GM19372 (cell line): ENCODE results near the gene IQUB.
"Not testable (repeated sequence)": the region's sequence is repeated elsewhere in the genome, so short reads cannot be mapped to it uniquely, and the experiment has no call there.

Experiments used
- ATAC-seq: cut with Tn5 transposase; IDR thresholded peaks from one replicate; pipeline ENCODE4 v1.9.1; 2021; ENCODE audit warnings: mild to moderate bottlenecking, low read depth, moderate library complexity; ENCODE audit not compliant: unreplicated experiment

Gene IQUB

DNA sequence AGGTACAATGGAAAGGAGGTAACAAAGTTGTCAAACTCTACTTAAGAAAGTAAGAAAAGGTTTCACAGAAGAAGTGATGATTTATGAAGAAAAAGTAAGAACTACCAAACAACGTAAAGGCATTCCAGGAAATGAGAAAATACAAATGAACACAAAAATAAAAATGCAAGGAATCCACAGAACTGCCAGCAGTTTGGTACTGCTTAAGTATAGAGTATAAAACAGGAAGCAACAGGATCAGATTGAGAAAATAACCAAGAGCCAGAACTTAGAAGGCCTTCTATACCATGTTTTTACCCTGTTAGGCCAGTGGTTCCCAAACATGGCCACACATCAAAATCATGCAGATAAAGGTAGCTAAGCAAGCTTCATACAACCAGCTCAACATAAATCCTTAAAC, 14.0 kb upstream of the IQUB start:
- ATAC-seq: no peak

DNA sequence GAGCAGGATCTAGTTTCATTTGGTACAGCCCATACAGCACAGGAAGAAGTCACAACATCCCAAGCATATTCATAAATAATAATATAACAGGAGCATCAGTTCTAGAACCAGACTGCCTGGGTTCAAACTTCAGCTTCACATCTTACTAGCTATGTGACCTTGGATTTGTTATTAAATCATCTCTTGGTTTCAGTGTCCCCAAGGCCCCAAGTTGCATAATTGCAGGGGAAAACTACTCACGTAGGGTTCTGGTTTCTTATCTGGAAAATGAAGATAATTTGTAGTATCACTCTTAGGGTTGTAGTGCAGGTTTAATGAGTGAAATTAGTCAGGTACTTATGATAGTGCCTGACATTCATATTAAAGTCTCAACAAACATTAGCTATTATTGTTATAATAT, 5.5 kb upstream of the IQUB start:
- ATAC-seq: no peak

DNA sequence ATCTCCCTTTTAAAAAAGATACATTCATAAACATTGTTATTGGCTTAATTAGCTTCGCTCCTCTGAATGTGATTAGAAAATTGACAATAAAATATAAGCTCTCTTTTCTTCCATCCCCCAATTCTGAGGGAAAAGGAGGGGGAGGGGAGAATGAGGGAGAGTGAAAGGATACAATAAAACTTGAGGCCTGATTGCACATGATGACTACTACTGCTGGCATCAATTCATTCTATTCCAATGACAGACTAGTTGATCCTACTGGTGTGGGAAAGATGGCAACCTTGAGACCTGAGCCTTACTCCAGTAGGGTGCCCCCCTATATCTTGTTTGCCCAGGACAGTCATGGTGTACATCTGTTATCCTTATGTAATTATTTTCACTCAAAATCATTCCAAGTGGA, 4.5 kb upstream of the IQUB start:
- ATAC-seq: no peak

DNA sequence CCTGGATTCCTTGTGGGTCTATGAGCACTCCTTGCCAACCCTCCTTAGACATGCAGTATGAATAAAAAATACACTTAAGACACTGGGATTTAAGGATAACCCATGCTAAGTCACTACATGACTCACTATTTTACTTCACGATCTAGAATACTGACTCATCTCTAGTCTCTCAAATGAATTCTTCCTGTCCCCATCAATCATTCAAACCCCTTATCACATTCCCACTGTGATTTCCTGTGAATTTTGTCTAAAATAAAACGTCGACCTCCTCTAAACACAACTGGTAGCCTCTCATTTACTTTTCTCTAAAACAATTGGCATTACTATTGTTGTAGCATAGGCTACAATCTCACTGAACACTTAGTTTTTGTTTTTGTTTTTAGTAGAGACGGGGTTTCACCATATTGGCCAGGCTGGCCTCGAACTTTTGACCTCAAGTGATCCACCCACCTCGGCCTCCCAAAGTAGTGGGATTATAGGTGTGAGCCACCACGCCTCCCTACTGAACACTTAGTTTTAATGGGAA, 3.9 kb upstream of the IQUB start:
- ATAC-seq: no peak

DNA sequence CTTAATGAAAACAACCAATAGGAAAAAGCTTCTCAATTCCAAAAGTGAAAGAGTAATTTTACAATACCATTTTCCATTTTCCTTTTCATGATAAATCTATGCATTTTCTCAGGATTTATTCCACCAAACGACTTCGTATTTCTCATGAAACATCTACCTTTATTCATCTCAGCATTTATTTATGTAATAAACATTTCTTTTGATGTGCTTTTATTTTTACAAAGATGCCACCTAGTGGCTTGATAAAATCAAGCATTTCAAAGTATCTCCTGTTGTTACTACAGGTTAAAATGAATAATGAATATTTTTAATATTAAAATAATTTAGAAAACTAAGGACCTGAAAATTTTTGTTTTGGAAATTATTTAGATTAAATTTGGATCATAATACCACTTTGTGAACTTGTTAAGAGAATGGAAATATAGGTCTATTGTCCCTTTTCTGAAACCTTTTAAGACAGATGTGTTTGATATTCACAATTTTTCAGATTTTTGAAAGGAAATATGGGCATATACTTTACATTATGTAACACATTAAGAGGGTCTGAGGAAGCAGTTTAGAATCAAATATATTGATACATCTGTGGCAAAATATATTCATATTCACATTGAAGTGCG, 2.7 kb upstream of the IQUB start:
- no peak for ATAC-seq

DNA sequence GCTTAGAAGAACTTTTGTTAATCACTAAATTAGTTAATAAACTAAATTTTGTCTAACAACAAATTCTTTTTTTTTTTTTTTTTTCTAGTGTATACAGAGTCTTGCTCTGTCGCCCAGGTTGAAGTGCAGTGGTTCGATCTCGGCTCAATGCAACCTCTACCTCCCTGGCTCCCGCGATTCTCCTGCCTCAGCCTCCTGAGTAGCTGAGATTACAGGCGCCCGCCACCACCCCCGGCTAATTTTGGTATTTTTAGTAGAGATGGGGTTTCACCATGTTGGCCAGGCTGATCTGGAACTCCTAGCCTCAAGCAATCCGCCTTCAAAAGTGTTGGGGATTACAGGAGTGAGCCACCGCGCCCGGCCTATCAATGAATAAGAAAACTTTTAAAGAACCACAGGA, 1.1 kb upstream of the IQUB start:
- no peak for ATAC-seq

DNA sequence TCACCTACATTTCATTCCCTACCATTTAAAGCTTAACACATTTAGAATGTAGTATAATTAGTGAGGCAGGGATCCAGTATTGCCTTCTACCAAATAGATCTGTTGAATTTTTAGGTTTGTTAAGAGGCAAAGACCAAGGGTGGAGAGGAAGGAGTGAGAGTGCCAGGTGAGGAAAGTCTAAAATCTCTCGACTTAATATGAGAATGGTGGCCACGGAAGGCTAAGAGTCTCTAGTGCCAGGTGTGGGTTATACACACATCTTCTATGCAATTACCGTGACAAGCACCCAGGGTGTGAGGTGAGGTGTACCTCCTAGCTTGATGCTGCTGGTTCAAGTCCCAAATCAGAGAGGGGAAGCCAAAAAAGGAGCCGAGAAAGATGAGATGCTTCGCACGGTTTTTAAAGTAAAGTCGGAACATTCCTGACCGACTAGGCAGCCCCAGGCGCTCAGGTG, 439 bp downstream of the IQUB start:
- ATAC-seq: peak; percentile 9

DNA sequence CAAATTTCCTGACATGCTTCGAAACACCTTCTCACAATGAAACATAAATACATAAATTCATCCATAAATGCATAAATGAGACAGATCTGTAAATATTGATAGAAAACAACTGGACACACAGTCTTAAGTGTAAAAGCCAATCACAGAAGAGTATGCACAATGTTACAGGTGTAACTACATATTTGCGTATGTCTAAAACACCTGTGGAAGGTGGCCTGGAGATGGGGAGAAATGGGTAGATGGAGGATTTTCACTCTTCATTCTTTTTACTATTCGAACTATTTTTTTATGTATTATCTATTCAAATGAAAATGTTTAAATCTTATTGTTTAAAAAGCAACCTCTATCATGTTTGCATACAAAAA, 860 bp downstream of the IQUB start:
- no peak for ATAC-seq

DNA sequence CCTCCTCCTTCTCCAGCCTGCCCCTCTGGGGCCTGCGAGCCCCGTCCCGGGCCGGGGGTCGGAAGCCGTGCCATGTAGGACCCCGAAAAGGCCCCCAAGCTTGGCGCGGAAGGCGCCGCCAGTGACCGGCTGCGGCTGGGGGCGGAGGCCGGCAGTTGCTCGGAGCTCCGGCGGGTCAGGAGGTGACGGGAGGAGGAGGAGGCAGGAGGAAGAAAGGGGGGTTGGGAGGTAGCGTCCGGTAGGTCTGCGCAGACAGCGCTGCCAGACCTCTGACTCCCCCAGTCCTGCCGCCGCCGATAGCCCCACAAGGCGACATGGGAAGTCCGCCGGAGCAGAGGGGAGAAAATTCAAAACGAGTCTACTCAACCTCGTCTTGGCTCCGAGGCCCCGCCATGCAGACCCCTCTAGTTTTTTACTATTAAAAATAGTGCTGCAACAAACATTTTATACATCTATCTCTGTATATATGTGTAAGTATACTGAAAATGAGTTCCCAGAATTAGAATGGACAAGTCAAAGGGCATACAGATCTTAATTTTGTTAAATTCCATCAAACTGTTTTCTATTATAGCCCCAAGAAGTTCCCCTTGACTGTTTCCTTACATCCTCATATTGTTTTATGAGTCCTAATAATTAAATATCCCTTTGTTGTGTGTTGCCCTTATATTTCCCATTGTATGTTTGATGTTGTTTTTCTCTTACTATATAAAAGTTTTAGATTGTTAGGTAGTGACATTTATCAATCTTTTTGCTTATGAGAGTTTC, 1.4 kb downstream of the IQUB start:
- peak; percentile 15 for ATAC-seq

DNA sequence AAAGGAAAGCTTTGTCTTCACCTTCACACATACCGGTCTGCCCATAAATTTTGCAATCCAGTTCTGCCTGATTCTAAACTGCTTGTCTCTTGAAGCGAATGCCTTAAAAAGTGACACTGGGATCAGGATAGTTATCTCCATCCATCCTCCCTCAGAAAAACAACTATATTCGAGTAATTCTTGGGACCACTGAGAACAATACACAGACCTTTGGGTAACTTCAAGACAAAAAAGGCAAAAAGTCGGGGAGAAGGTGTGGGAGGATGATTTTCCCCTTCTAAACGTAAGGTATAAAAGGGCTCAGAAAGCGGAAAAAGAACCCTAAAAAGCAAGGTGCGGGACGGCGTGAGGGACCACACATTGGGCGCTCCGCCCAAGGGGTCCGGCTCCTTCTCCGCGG, 2.1 kb downstream of the IQUB start:
- not testable (repeated sequence) for ATAC-seq

DNA sequence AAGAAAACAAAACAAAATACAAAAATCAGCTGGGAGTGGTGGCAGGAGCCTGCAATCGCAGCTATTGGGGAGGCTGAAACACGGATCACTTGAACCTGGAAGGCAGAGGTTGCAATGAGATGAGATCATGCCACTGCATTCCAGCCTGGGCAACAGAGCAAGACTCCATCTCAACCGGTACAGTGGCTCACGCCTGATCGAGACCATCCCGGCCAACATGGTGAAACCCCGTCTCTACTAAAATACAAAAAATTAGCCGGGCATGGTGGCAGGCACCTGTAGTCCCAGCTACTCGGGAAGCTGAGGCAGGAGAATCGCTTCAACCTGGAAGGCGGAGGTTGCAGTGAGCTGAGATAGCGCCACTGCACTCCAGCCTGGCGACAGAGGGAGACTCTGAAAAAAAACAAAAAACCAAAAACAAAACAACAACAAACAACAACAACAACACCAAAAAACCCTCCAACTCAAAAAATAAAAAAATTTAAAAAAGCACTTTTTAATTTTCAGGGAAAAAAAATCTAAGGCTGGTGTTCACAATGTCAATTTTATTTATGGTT, 4.3 kb downstream of the IQUB start:
- ATAC-seq: not testable (repeated sequence)

DNA sequence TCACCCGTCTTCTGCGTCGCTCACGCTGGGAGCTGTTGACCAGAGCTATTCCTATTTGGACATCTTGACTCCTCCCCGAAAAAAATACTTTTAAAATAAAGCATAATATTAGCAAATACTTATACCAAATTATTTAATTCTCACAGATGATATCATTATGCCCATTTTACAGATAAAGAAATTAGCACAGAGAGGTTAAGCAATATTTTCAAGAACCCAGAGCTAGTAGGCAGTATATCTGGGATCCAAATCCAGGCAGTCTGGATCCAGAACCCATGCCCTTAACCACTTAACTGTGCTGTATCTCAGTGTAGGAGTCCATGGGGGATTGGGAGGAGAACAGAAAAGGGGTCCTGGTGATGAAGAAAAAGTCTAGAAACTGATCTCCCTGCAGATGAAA, 6.1 kb downstream of the IQUB start:
- no peak for ATAC-seq

DNA sequence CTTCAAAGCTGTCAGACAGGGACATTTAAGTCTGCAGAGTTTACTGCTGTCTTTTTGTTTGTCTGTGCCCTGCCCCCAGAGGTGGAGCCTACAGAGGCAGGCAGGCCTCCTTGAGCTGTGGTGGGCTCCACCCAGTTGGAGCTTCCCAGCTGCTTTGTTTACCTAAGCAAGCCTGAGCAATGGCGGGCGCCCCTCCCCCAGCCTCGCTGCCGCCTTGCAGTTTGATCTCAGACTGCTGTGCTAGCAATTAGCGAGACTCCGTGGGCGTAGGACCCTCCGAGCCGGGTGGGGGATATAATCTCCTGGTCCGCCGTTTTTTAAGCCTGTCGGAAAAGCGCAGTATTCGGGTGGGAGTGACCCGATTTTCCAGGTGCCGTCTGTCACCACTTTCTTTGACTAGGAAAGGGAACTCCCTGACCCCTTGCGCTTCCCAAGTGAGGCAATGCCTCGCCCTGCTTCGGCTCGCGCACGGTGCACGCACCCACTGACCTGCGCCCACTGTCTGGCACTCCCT, 6.6 kb downstream of the IQUB start:
- ATAC-seq: not testable (repeated sequence)

DNA sequence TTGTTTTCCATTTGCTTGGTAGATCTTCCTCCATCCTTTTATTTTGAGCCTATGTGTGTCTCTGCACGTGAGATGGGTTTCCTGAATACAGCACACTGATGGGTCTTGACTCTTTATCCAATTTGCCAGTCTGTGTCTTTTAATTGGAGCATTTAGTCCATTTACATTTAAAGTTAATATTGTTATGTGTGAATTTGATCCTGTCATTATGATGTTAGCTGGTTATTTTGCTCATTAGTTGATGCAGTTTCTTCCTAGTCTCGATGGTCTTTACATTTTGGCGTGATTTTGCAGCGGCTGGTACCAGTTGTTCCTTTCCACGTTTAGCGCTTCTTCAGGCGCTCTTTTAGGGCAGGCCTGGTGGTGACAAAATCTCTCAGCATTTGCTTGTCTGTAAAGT, 7.9 kb downstream of the IQUB start:
- ATAC-seq: not testable (repeated sequence)

DNA sequence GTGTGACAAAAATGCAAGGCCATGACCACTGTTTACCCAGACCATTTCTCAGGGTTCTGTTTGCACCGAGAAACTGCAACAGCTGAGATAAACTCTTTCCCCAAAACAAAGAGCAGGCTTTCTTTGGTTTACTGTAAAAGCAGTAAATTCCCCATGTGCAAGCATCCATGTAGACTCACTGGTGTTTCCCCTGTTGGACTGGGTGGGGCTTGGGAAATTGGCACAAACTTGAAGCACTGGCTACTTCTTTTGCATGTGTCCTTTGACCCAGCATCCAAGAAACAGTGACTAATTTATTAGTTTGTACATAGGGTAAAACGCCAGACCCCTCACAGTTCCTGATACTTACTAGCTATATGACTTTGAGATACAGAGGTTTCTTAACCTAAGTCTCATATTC, 12.3 kb downstream of the IQUB start:
- no peak for ATAC-seq

DNA sequence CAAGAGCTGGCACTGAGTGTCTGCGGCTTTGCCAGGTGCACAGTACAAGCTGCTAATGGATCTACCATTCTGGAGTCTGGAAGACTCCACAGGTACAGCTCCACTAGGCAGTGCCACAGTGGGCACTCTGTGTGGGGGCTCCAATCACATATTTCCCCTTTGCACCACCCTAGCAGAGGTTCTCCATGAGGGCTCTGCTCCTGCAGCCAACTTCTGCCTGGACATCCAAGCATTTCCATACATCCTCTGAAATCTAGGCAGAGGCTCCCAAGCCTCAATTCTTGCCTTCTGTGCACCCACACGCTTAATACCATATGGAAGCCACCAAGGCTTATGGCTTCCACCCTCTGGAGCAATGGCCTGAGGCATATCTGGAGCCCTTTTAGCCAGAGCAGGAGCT, 29.2 kb downstream of the IQUB start:
- ATAC-seq: no peak

DNA sequence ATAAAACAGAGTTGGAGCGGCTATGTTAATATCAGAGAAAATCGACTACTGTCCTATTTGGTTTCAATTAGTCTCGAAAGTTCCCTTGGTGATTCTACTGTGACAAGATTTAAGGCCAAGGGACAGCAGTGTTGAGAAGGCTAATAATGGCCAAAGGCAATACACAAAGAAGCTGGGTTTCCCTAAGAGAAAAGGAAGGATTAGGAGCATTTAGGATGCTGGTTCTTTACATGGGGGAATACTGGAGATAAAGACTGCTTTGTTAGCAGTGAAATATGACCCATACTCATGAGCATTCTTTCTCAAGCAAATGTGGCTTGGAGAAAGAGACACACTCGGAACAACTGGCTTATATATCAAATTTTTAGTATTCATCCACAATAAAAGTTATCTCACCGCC, 32.2 kb downstream of the IQUB start:
- ATAC-seq: no peak

DNA sequence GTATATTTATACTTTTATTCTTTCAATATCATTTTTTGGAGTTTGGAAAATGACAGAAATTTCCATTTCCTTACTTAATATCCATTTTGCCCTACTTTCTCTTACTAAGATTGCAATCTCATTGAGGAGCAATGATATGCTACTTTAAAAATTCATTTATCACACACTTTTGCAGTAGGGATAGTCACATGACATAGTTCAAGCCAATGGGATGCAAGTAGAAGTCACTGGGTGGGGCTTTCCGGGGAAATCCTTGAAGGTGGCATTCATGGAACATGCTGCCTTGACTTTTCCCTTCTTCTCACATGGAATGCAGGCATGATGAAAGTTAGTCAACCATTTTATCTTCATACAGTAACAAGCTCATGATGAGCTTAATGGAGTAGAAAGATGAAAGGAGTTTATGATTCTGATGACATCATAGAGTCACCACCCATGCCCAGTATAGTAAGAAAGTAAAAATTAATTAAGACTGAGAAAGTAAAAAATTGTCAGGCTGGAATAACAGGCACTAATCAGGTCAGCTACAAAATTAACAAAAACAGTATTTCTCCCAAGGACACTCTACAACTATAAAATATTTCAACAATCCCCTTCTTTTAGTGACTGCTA, 33.4 kb downstream of the IQUB start:
- no peak for ATAC-seq

DNA sequence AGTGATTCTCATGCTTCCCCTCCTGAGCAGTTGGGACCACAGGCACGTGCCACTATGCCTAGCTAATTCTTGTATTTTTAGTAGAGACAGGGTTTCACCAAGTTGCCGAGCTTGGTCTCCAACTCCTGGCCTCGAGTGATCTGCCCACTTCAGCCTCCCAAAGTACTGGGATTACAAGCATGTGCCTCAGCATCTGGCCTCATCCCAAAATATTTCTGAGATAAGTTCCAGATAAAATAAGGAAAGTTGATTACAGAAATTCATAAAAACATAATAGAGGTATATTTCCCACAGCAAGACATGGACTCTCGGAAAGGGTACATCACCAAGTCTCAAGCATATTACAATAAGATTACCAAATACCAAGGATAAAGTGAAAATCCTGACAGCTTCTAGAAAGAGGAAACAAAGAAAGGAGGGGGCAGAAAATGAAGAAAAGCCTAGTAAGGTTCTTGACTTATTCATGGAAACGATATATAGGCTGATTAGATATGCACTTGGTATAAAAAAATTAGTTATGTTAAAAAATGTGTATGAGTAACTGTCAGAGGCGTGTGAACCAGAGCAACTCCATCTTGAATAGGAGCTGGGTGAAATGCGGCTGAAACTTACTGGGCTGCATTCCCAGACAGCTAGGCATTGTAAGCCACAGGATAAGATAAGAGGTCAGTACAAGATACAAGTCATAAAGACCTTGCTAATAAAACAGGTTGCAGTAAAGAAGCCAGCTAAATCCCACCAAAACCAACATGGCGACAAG, 35.0 kb downstream of the IQUB start:
- ATAC-seq: no peak

DNA sequence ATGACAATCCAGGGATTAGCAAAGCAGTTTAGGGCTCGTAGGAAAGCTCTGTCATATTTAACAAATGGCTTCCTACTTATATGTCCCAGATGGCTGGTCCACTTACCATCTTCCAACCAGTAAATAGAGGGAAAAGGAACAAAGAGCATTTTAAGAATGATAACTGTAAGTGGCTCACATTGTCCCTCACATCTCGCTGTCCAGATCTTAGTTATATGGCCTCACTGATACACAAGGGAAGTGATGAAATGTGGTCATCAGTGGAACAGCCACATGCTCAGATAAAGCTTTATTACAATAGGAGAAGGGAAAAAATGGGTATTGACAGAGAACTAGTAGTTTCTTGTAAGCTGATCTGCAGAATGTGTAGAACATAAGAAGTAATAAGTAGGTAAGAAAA, 35.8 kb downstream of the IQUB start:
- no peak for ATAC-seq
